ENCODE data around the gene P2RX7. TPM values are rescaled to one million over a fixed set of nuclear protein-coding genes. Genes with fewer than 3 reads are reported as not detected.

P2RX7 gene
- total RNA-seq, 2 experiments from 2014 or later, result 3.6 to 4.7 TPM

GRCh38 chr12:121170151-121170550 is 37.5 kb downstream of the P2RX7 start:
- Mint-ChIP-seq H3K4me1 (ENCODE audit: low read depth) (no peaks in the 10 kb centered on the region), H3K4me3 (no peak overlapping the region), H3K27me3 (no peaks in the 10 kb centered on the region), H3K36me3 (ENCODE audit: low read depth) (peaks cover 13% of the 10 kb centered on the region), H3K9me3 (no peaks in the 10 kb centered on the region), H3K27ac (no peak overlapping the region)
- ATAC-seq (no peak), DNase-seq (no peak)
- no peak for TF ChIP-seq CTCF (IDR thresholded peaks at IDR 0.05)
- ChIA-PET CTCF (no interaction called here), POLR2A (no interaction called here)
- intact Hi-C loops (cut with micrococcal nuclease), result no loop called here

- intact Hi-C loops (cut with micrococcal nuclease), result no loop called here
- ATAC-seq (peak; percentile 13), DNase-seq (no peak)
- Mint-ChIP-seq H3K4me3 (no peak overlapping the region), H3K27me3 (no peaks in the 10 kb centered on the region), H3K36me3 (ENCODE audit: low read depth) (peaks cover 7% of the 10 kb centered on the region), H3K9me3 (no peaks in the 10 kb centered on the region), H3K27ac (no peak overlapping the region), H3K4me1 (ENCODE audit: low read depth) (no peaks in the 10 kb centered on the region)
- ChIA-PET CTCF (no interaction called here), POLR2A (no interaction called here)
- no peak for TF ChIP-seq CTCF (IDR thresholded peaks at IDR 0.05)
These were observed 38.1 kb downstream of the P2RX7 start for GRCh38 chr12:121170611-121171260.

GRCh38 chr12:121172145-121172544 is 39.5 kb downstream of the P2RX7 start:
- no peak for DNase-seq
- Mint-ChIP-seq H3K27me3 (no peaks in the 10 kb centered on the region), H3K4me3 (no peak overlapping the region), H3K9me3 (no peaks in the 10 kb centered on the region), H3K4me1 (ENCODE audit: low read depth) (no peaks in the 10 kb centered on the region), H3K27ac (no peak overlapping the region), H3K36me3 (ENCODE audit: low read depth) (peaks cover 1% of the 10 kb centered on the region)
- no peak for TF ChIP-seq CTCF (IDR thresholded peaks at IDR 0.05)
- intact Hi-C loops (cut with micrococcal nuclease), result no loop called here
- POLR2A ChIA-PET, result no interaction called here
- ATAC-seq, result no peak
- CTCF ChIA-PET, result no interaction called here

- Mint-ChIP-seq H3K4me3 (no peak overlapping the region), H3K27me3 (no peaks in the 10 kb centered on the region), H3K36me3 (ENCODE audit: low read depth) (peaks cover 3% of the 10 kb centered on the region), H3K27ac (no peak overlapping the region), H3K9me3 (no peaks in the 10 kb centered on the region), H3K4me1 (ENCODE audit: low read depth) (no peaks in the 10 kb centered on the region)
- TF ChIP-seq CTCF (IDR thresholded peaks at IDR 0.05), result no peak
- DNase-seq (no peak), ATAC-seq (no peak)
- intact Hi-C loops (cut with micrococcal nuclease), result no loop called here
- ChIA-PET POLR2A (no interaction called here), CTCF (no interaction called here)
These were observed 42.9 kb downstream of the P2RX7 start for GRCh38 chr12:121175383-121176119.

GRCh38 chr12:121176826-121177529 is 44.3 kb downstream of the P2RX7 start:
- intact Hi-C loops (cut with micrococcal nuclease), result no loop called here
- CTCF ChIA-PET, result no interaction called here
- Mint-ChIP-seq H3K9me3 (peaks cover under 1% of the 10 kb centered on the region), H3K27ac (no peak overlapping the region), H3K27me3 (no peaks in the 10 kb centered on the region), H3K4me3 (no peak overlapping the region), H3K36me3 (ENCODE audit: low read depth) (peaks cover 6% of the 10 kb centered on the region), H3K4me1 (ENCODE audit: low read depth) (no peaks in the 10 kb centered on the region)
- TF ChIP-seq CTCF (IDR thresholded peaks at IDR 0.05), result no peak
- DNase-seq (no peak), ATAC-seq (no peak)
- POLR2A ChIA-PET, result no interaction called here
